GM12875 (cell line): ENCODE results near the gene UGT1A7.

Experiments used
- H3K4me3 ChIP-seq: one replicate; pipeline ENCODE4 v1.5.1; 2011; ENCODE audit warnings: low read depth, low read length, control low read depth
- CTCF ChIP-seq: IDR thresholded peaks from 2 replicates; pipeline ENCODE4 v1.5.1; 2011; ENCODE audit warnings: low read depth, mild to moderate bottlenecking, control low read depth, inconsistent platforms, low read length, moderate library complexity, borderline replicate concordance; ENCODE audit not compliant: insufficient read depth

UGT1A7 gene

GRCh38 chr2:233778030-233778429 is 96.3 kb downstream of the UGT1A7 start, which contains the start of gene MROH2A:
TSS of gene MROH2A (plus strand) at chr2:233778330. CDS start at chr2:233779359, 1,029 bp downstream.
- no peak for TF ChIP-seq CTCF
- H3K4me3 ChIP-seq = no peak within 1 kb of the TSS

- no peak for TF ChIP-seq CTCF
- H3K4me3 ChIP-seq = no peak overlapping the region
Observed at GRCh38 chr2:233779722-233780121, 98.0 kb downstream of the UGT1A7 start.

GRCh38 chr2:233780771-233781170 is 99.1 kb downstream of the UGT1A7 start:
- no peak for TF ChIP-seq CTCF
- H3K4me3 ChIP-seq = no peak overlapping the region

GRCh38 chr2:233789554-233789953 is 107.9 kb downstream of the UGT1A7 start:
- TF ChIP-seq CTCF = no peak
- no peak overlapping the region for H3K4me3 ChIP-seq

GRCh38 chr2:233791151-233791882 is 109.6 kb downstream of the UGT1A7 start:
- no peak overlapping the region for H3K4me3 ChIP-seq
- TF ChIP-seq CTCF = no peak

- no peak overlapping the region for H3K4me3 ChIP-seq
- TF ChIP-seq CTCF = no peak
Observed at GRCh38 chr2:233791883-233792329, 110.2 kb downstream of the UGT1A7 start.

GRCh38 chr2:233792720-233793119 is 111.0 kb downstream of the UGT1A7 start:
- H3K4me3 ChIP-seq = no peak overlapping the region
- TF ChIP-seq CTCF = no peak
